ENCODE results near the gene PRDX5. TPM values are rescaled to one million over a fixed set of nuclear protein-coding genes. Genes with fewer than 3 reads are reported as not detected.

PRDX5 gene
- total and polyA plus RNA-seq, 10 of the 15 experiments (the other 5 are each of a cell fraction or from before 2014, with no cell fraction given): 95.7 to 406 (median 240) TPM

DNA sequence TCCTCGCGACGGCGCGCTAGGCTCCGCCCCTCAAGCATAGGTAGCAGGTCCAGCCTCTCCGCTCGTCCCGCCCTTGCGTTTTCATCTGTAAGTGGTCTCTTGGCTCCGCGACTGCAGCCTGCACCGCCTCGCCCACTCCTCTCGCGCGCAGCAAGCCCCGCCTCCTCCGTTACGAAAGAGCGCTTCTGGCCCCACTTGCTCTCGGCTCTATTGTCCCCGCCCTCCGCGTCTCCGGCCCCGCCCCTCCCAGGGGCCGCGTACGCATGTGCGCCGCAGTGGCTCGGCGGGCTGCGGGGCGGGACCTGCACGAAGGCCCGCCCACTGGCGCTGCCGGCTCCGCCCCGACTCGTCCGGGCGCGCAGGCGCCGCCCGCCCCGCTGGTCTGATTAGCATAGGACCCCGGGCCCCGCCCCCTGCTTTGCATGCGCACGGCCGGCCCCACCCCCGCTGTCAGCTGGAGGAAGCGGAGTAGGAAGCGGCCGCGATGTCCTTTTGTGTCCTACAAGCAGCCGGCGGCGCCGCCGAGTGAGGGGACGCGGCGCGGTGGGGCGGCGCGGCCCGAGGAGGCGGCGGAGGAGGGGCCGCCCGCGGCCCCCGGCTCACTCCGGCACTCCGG lies 12.7 kb upstream of the PRDX5 start, which contains the start of gene ESRRA (continued):
- TF ChIP-seq, protein P1, sequence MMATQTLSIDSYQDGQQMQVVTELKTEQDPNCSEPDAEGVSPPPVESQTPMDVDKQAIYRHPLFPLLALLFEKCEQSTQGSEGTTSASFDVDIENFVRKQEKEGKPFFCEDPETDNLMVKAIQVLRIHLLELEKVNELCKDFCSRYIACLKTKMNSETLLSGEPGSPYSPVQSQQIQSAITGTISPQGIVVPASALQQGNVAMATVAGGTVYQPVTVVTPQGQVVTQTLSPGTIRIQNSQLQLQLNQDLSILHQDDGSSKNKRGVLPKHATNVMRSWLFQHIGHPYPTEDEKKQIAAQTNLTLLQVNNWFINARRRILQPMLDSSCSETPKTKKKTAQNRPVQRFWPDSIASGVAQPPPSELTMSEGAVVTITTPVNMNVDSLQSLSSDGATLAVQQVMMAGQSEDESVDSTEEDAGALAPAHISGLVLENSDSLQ (IDR thresholded peaks at IDR 0.05): no peak
- TF ChIP-seq BRCA1 (IDR thresholded peaks at IDR 0.05; ENCODE audit: low read depth, low read length): no peak
- TF ChIP-seq BHLHE40 (IDR thresholded peaks at IDR 0.05; ENCODE audit: borderline replicate concordance in 1 of 2, low read depth in 2 of 2, low read length in 1 of 2): peak; percentile 28 to 65; a peak in 2 of 4 replicates
- no peak for TF ChIP-seq TAF1 (IDR thresholded peaks at IDR 0.05; ENCODE audit: borderline replicate concordance, low read depth, low read length)
- TF ChIP-seq RB1 (IDR thresholded peaks at IDR 0.05; ENCODE audit: borderline replicate concordance): no peak
- TF ChIP-seq ATF7 (IDR thresholded peaks at IDR 0.05; ENCODE audit: low read depth): no peak
- no peak for TF ChIP-seq HDAC2 (IDR thresholded peaks at IDR 0.05)
- no peak for TF ChIP-seq BMI1 (IDR thresholded peaks at IDR 0.05; ENCODE audit: borderline replicate concordance)
- no peak for TF ChIP-seq MTA2 (IDR thresholded peaks at IDR 0.05; ENCODE audit: low read depth)
- no peak for TF ChIP-seq FOS (IDR thresholded peaks at IDR 0.05; ENCODE audit: borderline replicate concordance, extremely low read depth, insufficient read length)
- TF ChIP-seq WRNIP1 (IDR thresholded peaks at IDR 0.05; ENCODE audit: borderline replicate concordance, low read depth, low read length): no peak
- TF ChIP-seq TCF12 (IDR thresholded peaks at IDR 0.05; ENCODE audit: low read depth, low read length): peak; percentile 23; the same call in 1 of the 2 replicates
- TF ChIP-seq MXI1 (IDR thresholded peaks at IDR 0.05; ENCODE audit: low read depth, low read length): peak; percentile 65
- TF ChIP-seq CEBPB (IDR thresholded peaks at IDR 0.05; ENCODE audit: borderline replicate concordance in 1 of 2, low read depth in 2 of 2, low read length in 2 of 2): no peak
- TF ChIP-seq, protein P2, sequence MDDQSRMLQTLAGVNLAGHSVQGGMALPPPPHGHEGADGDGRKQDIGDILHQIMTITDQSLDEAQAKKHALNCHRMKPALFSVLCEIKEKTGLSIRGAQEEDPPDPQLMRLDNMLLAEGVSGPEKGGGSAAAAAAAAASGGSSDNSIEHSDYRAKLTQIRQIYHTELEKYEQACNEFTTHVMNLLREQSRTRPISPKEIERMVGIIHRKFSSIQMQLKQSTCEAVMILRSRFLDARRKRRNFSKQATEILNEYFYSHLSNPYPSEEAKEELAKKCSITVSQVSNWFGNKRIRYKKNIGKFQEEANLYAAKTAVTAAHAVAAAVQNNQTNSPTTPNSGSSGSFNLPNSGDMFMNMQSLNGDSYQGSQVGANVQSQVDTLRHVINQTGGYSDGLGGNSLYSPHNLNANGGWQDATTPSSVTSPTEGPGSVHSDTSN (IDR thresholded peaks at IDR 0.05; ENCODE audit: insufficient replicate concordance, low read depth, low read length): peak; percentile 63
- TF ChIP-seq CHD1 (IDR thresholded peaks at IDR 0.05; ENCODE audit: low read depth, low read length): no peak
- TF ChIP-seq, protein P3, sequence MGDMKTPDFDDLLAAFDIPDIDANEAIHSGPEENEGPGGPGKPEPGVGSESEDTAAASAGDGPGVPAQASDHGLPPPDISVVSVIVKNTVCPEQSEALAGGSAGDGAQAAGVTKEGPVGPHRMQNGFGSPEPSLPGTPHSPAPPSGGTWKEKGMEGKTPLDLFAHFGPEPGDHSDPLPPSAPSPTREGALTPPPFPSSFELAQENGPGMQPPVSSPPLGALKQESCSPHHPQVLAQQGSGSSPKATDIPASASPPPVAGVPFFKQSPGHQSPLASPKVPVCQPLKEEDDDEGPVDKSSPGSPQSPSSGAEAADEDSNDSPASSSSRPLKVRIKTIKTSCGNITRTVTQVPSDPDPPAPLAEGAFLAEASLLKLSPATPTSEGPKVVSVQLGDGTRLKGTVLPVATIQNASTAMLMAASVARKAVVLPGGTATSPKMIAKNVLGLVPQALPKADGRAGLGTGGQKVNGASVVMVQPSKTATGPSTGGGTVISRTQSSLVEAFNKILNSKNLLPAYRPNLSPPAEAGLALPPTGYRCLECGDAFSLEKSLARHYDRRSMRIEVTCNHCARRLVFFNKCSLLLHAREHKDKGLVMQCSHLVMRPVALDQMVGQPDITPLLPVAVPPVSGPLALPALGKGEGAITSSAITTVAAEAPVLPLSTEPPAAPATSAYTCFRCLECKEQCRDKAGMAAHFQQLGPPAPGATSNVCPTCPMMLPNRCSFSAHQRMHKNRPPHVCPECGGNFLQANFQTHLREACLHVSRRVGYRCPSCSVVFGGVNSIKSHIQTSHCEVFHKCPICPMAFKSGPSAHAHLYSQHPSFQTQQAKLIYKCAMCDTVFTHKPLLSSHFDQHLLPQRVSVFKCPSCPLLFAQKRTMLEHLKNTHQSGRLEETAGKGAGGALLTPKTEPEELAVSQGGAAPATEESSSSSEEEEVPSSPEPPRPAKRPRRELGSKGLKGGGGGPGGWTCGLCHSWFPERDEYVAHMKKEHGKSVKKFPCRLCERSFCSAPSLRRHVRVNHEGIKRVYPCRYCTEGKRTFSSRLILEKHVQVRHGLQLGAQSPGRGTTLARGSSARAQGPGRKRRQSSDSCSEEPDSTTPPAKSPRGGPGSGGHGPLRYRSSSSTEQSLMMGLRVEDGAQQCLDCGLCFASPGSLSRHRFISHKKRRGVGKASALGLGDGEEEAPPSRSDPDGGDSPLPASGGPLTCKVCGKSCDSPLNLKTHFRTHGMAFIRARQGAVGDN (IDR thresholded peaks at IDR 0.05): no peak
- no peak for TF ChIP-seq ZNF207 (IDR thresholded peaks at IDR 0.05; ENCODE audit: borderline replicate concordance)
- no peak for TF ChIP-seq ZNF274 (IDR thresholded peaks at IDR 0.05; ENCODE audit: insufficient read depth, insufficient read length)
- TF ChIP-seq, protein P4, sequence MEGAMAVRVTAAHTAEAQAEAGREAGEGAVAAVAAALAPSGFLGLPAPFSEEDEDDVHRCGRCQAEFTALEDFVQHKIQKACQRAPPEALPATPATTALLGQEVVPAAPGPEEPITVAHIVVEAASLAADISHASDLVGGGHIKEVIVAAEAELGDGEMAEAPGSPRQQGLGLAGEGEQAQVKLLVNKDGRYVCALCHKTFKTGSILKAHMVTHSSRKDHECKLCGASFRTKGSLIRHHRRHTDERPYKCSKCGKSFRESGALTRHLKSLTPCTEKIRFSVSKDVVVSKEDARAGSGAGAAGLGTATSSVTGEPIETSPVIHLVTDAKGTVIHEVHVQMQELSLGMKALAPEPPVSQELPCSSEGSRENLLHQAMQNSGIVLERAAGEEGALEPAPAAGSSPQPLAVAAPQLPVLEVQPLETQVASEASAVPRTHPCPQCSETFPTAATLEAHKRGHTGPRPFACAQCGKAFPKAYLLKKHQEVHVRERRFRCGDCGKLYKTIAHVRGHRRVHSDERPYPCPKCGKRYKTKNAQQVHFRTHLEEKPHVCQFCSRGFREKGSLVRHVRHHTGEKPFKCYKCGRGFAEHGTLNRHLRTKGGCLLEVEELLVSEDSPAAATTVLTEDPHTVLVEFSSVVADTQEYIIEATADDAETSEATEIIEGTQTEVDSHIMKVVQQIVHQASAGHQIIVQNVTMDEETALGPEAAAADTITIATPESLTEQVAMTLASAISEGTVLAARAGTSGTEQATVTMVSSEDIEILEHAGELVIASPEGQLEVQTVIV (IDR thresholded peaks at IDR 0.05; ENCODE audit: borderline replicate concordance, partially characterized antibody): no peak
- TF ChIP-seq GABPA (IDR thresholded peaks at IDR 0.05; ENCODE audit: low read depth): no peak
- TF ChIP-seq NR2F1 (conservative IDR thresholded peaks at IDR 0.05): no peak
- no peak for TF ChIP-seq MYB (IDR thresholded peaks at IDR 0.05; ENCODE audit: borderline replicate concordance, low read depth, low read length)

Data from GM12878 (cell line).